ENCODE data around the gene ATP6V1A. TPM values are rescaled to one million over a fixed set of nuclear protein-coding genes. Genes with fewer than 3 reads are reported as not detected.

Gene ATP6V1A
- total RNA-seq, 5 donors from 2014 or later (not counting 1 experiment from before 2014, with no cell fraction given) = 14.9 to 23.7 (median 17.8) TPM

DNA sequence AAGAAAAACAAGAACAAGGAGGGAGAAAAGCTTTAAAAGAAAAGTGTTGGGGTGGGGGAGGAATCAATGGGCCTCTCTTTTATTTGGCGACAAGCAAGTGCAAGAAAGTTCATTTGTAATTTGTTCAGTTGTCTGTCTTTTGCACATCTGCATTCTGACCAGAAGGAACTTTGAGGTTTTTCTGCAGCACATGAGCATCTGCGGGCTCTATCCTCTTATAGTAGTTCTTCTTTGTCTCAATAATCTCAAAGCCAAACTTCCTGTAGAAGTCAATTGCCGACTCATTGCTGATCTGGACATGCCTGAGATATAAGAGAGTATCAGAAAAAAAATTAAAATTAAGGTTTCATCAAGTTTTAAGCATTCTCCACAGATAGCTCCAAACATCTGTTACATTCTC, 25.2 kb upstream of the ATP6V1A start:
- POLR2A ChIA-PET = interaction anchor here (0.9 to 1.4 kb wide), 2 partner anchors 24 to 44 kb away, joined by 3 read pairs; no protein-coding TSS in a partner anchor
- WGBS (ENCODE audit: insufficient coverage) = no CpG with 5 or more reads among the region's 3 CpGs
- no peaks in the 10 kb centered on the region for H3K27me3 Mint-ChIP-seq
- Histone ChIP-seq H3K4me3 (ENCODE audit: control insufficient read depth in 1 of 2, extremely low read depth in 1 of 2, low read length in 1 of 2) (no peak overlapping the region), H3K27ac (ENCODE audit: low read length) (no peak overlapping the region), H3K4me1 (ENCODE audit: control insufficient read depth in 1 of 2, extremely low read depth in 1 of 2, insufficient read depth in 2 of 2, low read length in 2 of 2) (peaks cover under 1 to 5% of the 10 kb centered on the region in 2 experiments), H3K9me3 (no peaks in the 10 kb centered on the region), H3K36me3 (ENCODE audit: control insufficient read depth in 2 of 2, extremely low read depth in 1 of 2, insufficient read depth in 1 of 2, low read length in 1 of 2) (peaks cover 0 to 31% of the 10 kb centered on the region in 2 donors), H3K27me3 (replicated peaks in 1 of 2; ENCODE audit: control insufficient read depth in 2 of 2, extremely low read depth in 1 of 2, insufficient read depth in 2 of 2, low read length in 1 of 2) (no peaks in the 10 kb centered on the region)
- ATAC-seq (replicated peaks in 1 of 4) (no peak), DNase-seq (no peak)
- H3K36me3 Mint-ChIP-seq = peaks cover 33% of the 10 kb centered on the region
- H3K9me3 Mint-ChIP-seq = no peaks in the 10 kb centered on the region
- H3K27ac Mint-ChIP-seq = no peak overlapping the region
- peaks cover 10 to 16% (median 11%) of the 10 kb centered on the region in 3 donors for H3K4me1 Mint-ChIP-seq
- H3K4me3 Mint-ChIP-seq = no peak overlapping the region
- CTCF ChIA-PET = interaction anchor here (0.5 to 0.7 kb wide), 3 partner anchors 15 to 125 kb away, joined by 3 read pairs; no protein-coding TSS in a partner anchor

GRCh38 chr3:113728661-113729060, 18.2 kb upstream of the ATP6V1A start:
- Histone ChIP-seq H3K36me3 (ENCODE audit: control insufficient read depth in 2 of 2, extremely low read depth in 1 of 2, insufficient read depth in 1 of 2, low read length in 1 of 2) (peaks cover 0 to 2% of the 10 kb centered on the region in 2 donors), H3K27ac (ENCODE audit: low read length) (no peak overlapping the region), H3K9me3 (no peaks in the 10 kb centered on the region), H3K27me3 (replicated peaks in 1 of 2; ENCODE audit: control insufficient read depth in 2 of 2, extremely low read depth in 1 of 2, insufficient read depth in 2 of 2, low read length in 1 of 2) (no peaks in the 10 kb centered on the region), H3K4me3 (ENCODE audit: control insufficient read depth in 1 of 2, extremely low read depth in 1 of 2, low read length in 1 of 2) (no peak overlapping the region), H3K4me1 (ENCODE audit: control insufficient read depth in 1 of 2, extremely low read depth in 1 of 2, insufficient read depth in 2 of 2, low read length in 2 of 2) (peaks cover 4 to 5% of the 10 kb centered on the region in 2 experiments)
- ChIA-PET POLR2A (interaction anchor here (0.6 to 0.7 kb wide), 2 partner anchors 16 to 401 kb away, joined by 4 to 7 read pairs; no protein-coding TSS in a partner anchor), CTCF (no interaction called here)
- no peak overlapping the region for H3K4me3 Mint-ChIP-seq
- no CpG with 5 or more reads among the region's 2 CpGs for WGBS (ENCODE audit: insufficient coverage)
- DNase-seq = no peak
- no peaks in the 10 kb centered on the region for H3K27me3 Mint-ChIP-seq
- H3K4me1 Mint-ChIP-seq = peaks cover 45 to 48% (median 46%) of the 10 kb centered on the region in 3 donors
- no peak overlapping the region for H3K27ac Mint-ChIP-seq
- H3K9me3 Mint-ChIP-seq = no peaks in the 10 kb centered on the region
- peaks cover 18% of the 10 kb centered on the region for H3K36me3 Mint-ChIP-seq
- no peak for ATAC-seq (replicated peaks in 1 of 4)

DNA sequence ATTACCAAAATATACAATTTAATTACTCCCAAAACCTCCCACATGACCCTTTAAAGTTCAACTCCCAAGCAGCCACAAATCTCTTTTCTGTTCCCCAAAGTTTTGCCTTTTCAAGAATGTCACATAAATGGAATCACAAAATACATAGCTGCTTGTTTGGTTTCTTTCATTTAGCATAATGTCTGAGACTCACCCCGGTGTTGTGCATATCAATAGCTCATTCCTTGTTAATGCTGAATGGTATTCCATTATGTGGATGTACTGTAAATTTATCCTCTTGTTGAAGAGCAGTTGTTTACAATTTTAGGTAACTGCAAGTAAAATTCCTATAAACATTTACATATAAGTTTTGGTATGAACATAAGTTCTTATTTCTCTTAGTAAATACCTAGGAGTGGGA, 16.3 kb upstream of the ATP6V1A start:
- POLR2A ChIA-PET = interaction anchor here (0.6 to 0.7 kb wide), 5 partner anchors 39 to 1370 kb away, joined by 3 to 6 read pairs (median 3); no protein-coding TSS in a partner anchor
- no peaks in the 10 kb centered on the region for H3K9me3 ChIP-seq
- no peak for ATAC-seq (replicated peaks in 1 of 4)
- H3K4me3 Mint-ChIP-seq = no peak overlapping the region
- H3K4me3 ChIP-seq (ENCODE audit: control insufficient read depth in 1 of 2, extremely low read depth in 1 of 2, low read length in 1 of 2) = no peak overlapping the region
- no CpG with 5 or more reads among the region's 1 CpG for WGBS (ENCODE audit: insufficient coverage)
- CTCF ChIA-PET = interaction anchor here in 1 of 2 donors (0.7 to 1.0 kb wide), 2 partner anchors 9 to 1435 kb away, joined by 3 read pairs; no protein-coding TSS in a partner anchor
- no peak overlapping the region for H3K27ac ChIP-seq (ENCODE audit: low read length)
- no peaks in the 10 kb centered on the region for H3K27me3 Mint-ChIP-seq
- H3K36me3 Mint-ChIP-seq = peaks cover 13% of the 10 kb centered on the region
- H3K36me3 ChIP-seq (ENCODE audit: control insufficient read depth in 2 of 2, extremely low read depth in 1 of 2, insufficient read depth in 1 of 2, low read length in 1 of 2) = peaks cover 0 to 2% of the 10 kb centered on the region in 2 donors
- no peak overlapping the region for H3K27ac Mint-ChIP-seq
- H3K4me1 Mint-ChIP-seq = peaks cover 42 to 50% (median 49%) of the 10 kb centered on the region in 3 donors
- peaks cover 3 to 4% of the 10 kb centered on the region in 2 experiments for H3K4me1 ChIP-seq (ENCODE audit: control insufficient read depth in 1 of 2, extremely low read depth in 1 of 2, insufficient read depth in 2 of 2, low read length in 2 of 2)
- H3K9me3 Mint-ChIP-seq = no peaks in the 10 kb centered on the region
- no peak for DNase-seq
- H3K27me3 ChIP-seq (replicated peaks in 1 of 2; ENCODE audit: control insufficient read depth in 2 of 2, extremely low read depth in 1 of 2, insufficient read depth in 2 of 2, low read length in 1 of 2) = no peaks in the 10 kb centered on the region

- no peak overlapping the region for H3K27ac Mint-ChIP-seq
- no peak for DNase-seq
These were observed 15.1 kb upstream of the ATP6V1A start for GRCh38 chr3:113731694-113732093.

GRCh38 chr3:113736548-113737089, 10.2 kb upstream of the ATP6V1A start:
- H3K4me3 Mint-ChIP-seq = no peak overlapping the region
- ChIA-PET POLR2A (interaction anchor here (0.5 to 3.7 kb wide), 5 partner anchors 8 to 478 kb away, joined by 3 to 18 read pairs (median 4); partner anchors contain the start of genes ATP6V1A (in 1 of the 2), NAA50 (in 1 of the 2) and USF3 (in 1 of the 2)), CTCF (interaction anchor here (0.5 to 3.4 kb wide), 36 partner anchors 9 to 1719 kb away, joined by 3 to 109 read pairs (median 4); partner anchors contain the start of genes NAA50 (in 2 of the 2), ATP6V1A (in 1 of the 2), GRAMD1C (in 1 of the 2) and SPICE1 (in 1 of the 2))
- no peaks in the 10 kb centered on the region for H3K9me3 Mint-ChIP-seq
- peaks cover 4% of the 10 kb centered on the region for H3K36me3 Mint-ChIP-seq
- Histone ChIP-seq H3K36me3 (ENCODE audit: control insufficient read depth in 2 of 2, extremely low read depth in 1 of 2, insufficient read depth in 1 of 2, low read length in 1 of 2) (no peaks in the 10 kb centered on the region), H3K9me3 (no peaks in the 10 kb centered on the region), H3K27me3 (replicated peaks in 1 of 2; ENCODE audit: control insufficient read depth in 2 of 2, extremely low read depth in 1 of 2, insufficient read depth in 2 of 2, low read length in 1 of 2) (no peaks in the 10 kb centered on the region), H3K27ac (ENCODE audit: low read length) (peak overlapping the region; percentile 16), H3K4me3 (ENCODE audit: control insufficient read depth in 1 of 2, extremely low read depth in 1 of 2, low read length in 1 of 2) (no peak overlapping the region), H3K4me1 (ENCODE audit: control insufficient read depth in 1 of 2, extremely low read depth in 1 of 2, insufficient read depth in 2 of 2, low read length in 2 of 2) (peaks cover 5 to 7% of the 10 kb centered on the region in 2 experiments)
- peak in 10 of 35 experiments; percentile 5 to 84 (median 24) for DNase-seq
- H3K27ac Mint-ChIP-seq = peak overlapping the region; percentile 70 to 77
- whole genome bisulfite sequencing (ENCODE audit: insufficient coverage) = no CpG with 5 or more reads among the region's 3 CpGs
- H3K4me1 Mint-ChIP-seq = peaks cover 44 to 73% (median 73%) of the 10 kb centered on the region in 3 donors
- no peaks in the 10 kb centered on the region for H3K27me3 Mint-ChIP-seq
- peak; percentile 73 to 85 (median 76) for ATAC-seq (replicated peaks in 1 of 4)

More at GRCh38 chr3:113731694-113732093, 15.1 kb upstream of the ATP6V1A start:
- Mint-ChIP-seq H3K4me3 (no peak overlapping the region), H3K27me3 (no peaks in the 10 kb centered on the region), H3K9me3 (no peaks in the 10 kb centered on the region), H3K4me1 (peaks cover 40 to 54% (median 49%) of the 10 kb centered on the region in 3 donors), H3K36me3 (peaks cover 13% of the 10 kb centered on the region)
- Histone ChIP-seq H3K4me1 (ENCODE audit: control insufficient read depth in 1 of 2, extremely low read depth in 1 of 2, insufficient read depth in 2 of 2, low read length in 2 of 2) (peaks cover 2 to 5% of the 10 kb centered on the region in 2 experiments), H3K9me3 (no peaks in the 10 kb centered on the region), H3K36me3 (ENCODE audit: control insufficient read depth in 2 of 2, extremely low read depth in 1 of 2, insufficient read depth in 1 of 2, low read length in 1 of 2) (peaks cover 0 to 2% of the 10 kb centered on the region in 2 donors), H3K27ac (ENCODE audit: low read length) (no peak overlapping the region), H3K27me3 (replicated peaks in 1 of 2; ENCODE audit: control insufficient read depth in 2 of 2, extremely low read depth in 1 of 2, insufficient read depth in 2 of 2, low read length in 1 of 2) (no peaks in the 10 kb centered on the region), H3K4me3 (ENCODE audit: control insufficient read depth in 1 of 2, extremely low read depth in 1 of 2, low read length in 1 of 2) (no peak overlapping the region)
- peak in 1 of 4 experiments; percentile 46 for ATAC-seq (replicated peaks in 1 of 4)
- no CpG with 5 or more reads among the region's 4 CpGs for WGBS (ENCODE audit: insufficient coverage)
- ChIA-PET CTCF (interaction anchor here in 1 of 2 donors (1.7 kb wide), 1 partner anchor 14 kb away, joined by 4 read pairs; no protein-coding TSS in a partner anchor), POLR2A (no interaction called here)

DNA sequence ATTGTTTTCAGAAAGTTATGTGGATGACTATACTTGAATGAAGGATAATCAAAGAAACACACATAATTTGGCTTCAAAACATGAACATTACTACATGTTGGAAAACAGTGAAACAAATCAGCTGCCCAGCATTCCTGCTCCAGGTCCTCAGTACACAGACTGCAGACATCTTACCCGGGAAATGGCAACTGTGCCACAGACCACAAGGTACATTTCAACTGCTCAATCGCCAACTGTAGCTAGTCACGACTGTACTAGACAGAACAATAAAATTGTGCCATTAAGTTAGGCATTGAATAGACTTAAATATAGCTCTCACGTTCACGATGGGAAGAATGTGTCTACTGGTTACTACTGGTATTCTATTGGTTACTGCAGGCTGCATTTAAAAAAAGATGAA, 5.7 kb upstream of the ATP6V1A start:
- Histone ChIP-seq H3K36me3 (ENCODE audit: control insufficient read depth in 2 of 2, extremely low read depth in 1 of 2, insufficient read depth in 1 of 2, low read length in 1 of 2) (no peaks in the 10 kb centered on the region), H3K4me1 (ENCODE audit: control insufficient read depth in 1 of 2, extremely low read depth in 1 of 2, insufficient read depth in 2 of 2, low read length in 2 of 2) (peaks cover 20 to 21% of the 10 kb centered on the region in 2 experiments), H3K9me3 (no peaks in the 10 kb centered on the region), H3K27ac (ENCODE audit: low read length) (peak overlapping the region; percentile 58), H3K4me3 (ENCODE audit: control insufficient read depth in 1 of 2, extremely low read depth in 1 of 2, low read length in 1 of 2) (no peak overlapping the region), H3K27me3 (replicated peaks in 1 of 2; ENCODE audit: control insufficient read depth in 2 of 2, extremely low read depth in 1 of 2, insufficient read depth in 2 of 2, low read length in 1 of 2) (no peaks in the 10 kb centered on the region)
- ChIA-PET CTCF (interaction anchor here (0.6 to 1.4 kb wide), 7 partner anchors 10 to 1123 kb away, joined by 3 to 4 read pairs (median 3); partner anchors contain the start of gene USF3 (in 1 of the 2)), POLR2A (interaction anchor here (0.6 to 1.2 kb wide), 3 partner anchors 9 to 50 kb away, joined by 3 to 4 read pairs (median 4); no protein-coding TSS in a partner anchor)
- DNase-seq (no peak), ATAC-seq (replicated peaks in 1 of 4) (no peak)
- Mint-ChIP-seq H3K36me3 (no peaks in the 10 kb centered on the region), H3K4me1 (peaks cover 65 to 83% (median 77%) of the 10 kb centered on the region in 3 donors), H3K9me3 (no peaks in the 10 kb centered on the region), H3K27me3 (no peaks in the 10 kb centered on the region), H3K4me3 (no peak overlapping the region), H3K27ac (peak overlapping the region; percentile 57 to 71)
- 38% methylated on average over 1 of the region's 5 CpGs for WGBS (ENCODE audit: insufficient coverage)

Data from T-cell (primary cell).